Colonic mucosa (tissue), 4 donors: ENCODE data around the gene DNAJC19. TPM values are rescaled to one million over a fixed set of nuclear protein-coding genes. Genes with fewer than 3 reads are reported as not detected.

ENCODE experiments used
- DNase-seq: peaks from one replicate; pipeline ENCODE4 v3.0.0-alpha.2; 2020
- H3K27ac ChIP-seq: fragments of 200-600 bp; one replicate; pipeline ENCODE4 v1.8.0; 2021
- H3K27me3 ChIP-seq: fragments of 200-600 bp; one replicate; pipeline ENCODE4 v1.8.0; 2021
- H3K36me3 ChIP-seq: fragments of 200-600 bp; one replicate; pipeline ENCODE4 v1.8.0; 2021
- H3K4me1 ChIP-seq: fragments of 200-600 bp; one replicate; pipeline ENCODE4 v1.8.0; 2021; ENCODE audit warnings: mild to moderate bottlenecking
- H3K4me3 ChIP-seq: fragments of 200-600 bp; one replicate; pipeline ENCODE4 v1.8.0; 2021
- H3K9ac ChIP-seq, 2 donors: one replicate each; pipeline ENCODE4 v1.7.0; 2013; ENCODE audit warnings: control low read depth in 2 of 2, low read depth in 2 of 2, low read length in 2 of 2
- H3K9me3 ChIP-seq: fragments of 200-600 bp; one replicate; pipeline ENCODE4 v1.8.0; 2021
- CTCF ChIP-seq: fragments of 200-600 bp; IDR thresholded peaks from one replicate; pipeline ENCODE4 v1.8.0; 2022; ENCODE audit warnings: antibody characterized with exemption, mild to moderate bottlenecking
- intact Hi-C: fragments of 100-400 bp; cut with DNase I; formaldehyde crosslinking; loops from one replicate; pipeline ENCODE4 v1.14.1; 2022
- total RNA-seq, 2 donors: library from RNA; stranded (reverse); fragmentation: NEBNext Ultra II Directional in 1 of 2; extraction: Animal tissue kit (Norgen Biotek cat#: 25700) in 1 of 2; gene quantifications; one replicate each; pipeline ENCODE4 v1.2.1, GENCODE V29; 2021
- donor health status: healthy.
- donor health status: DM: no; HTN: no; CAD: no.
- donor health status: DM: no; HTN: no; CAD: no.

The DNAJC19 gene
- total RNA-seq, 2 donors from 2014 or later: 38.0 to 46.7 TPM

DNA sequence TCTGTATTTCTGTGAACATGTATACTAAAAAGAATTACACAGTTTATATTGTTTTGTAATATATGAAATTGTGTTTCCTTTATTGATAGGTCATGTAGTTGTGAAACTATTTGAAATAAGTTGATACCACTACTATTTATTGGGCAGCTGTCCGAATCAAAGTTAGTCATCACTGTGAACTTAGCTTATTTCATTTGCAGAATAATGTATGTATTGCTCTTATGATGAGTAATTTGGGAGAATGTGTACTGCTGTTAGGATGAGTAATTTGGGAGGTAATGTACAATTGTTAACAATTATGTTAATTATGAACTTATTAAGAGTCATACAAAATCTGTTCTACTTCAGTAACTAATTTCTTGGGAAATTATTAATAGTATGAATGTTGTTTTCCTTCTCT is 54.9 kb downstream of the DNAJC19 start:
- H3K9me3 ChIP-seq: no peaks in the 10 kb centered on the region
- H3K36me3 ChIP-seq: peaks cover 4% of the 10 kb centered on the region
- H3K9ac ChIP-seq: no peak overlapping the region
- H3K4me1 ChIP-seq: no peaks in the 10 kb centered on the region
- TF ChIP-seq CTCF: no peak
- intact Hi-C loops: no loop called here
- no peaks in the 10 kb centered on the region for H3K27me3 ChIP-seq
- no peak overlapping the region for H3K27ac ChIP-seq
- DNase-seq: no peak
- H3K4me3 ChIP-seq: no peak overlapping the region

Other genes starting within 250 kb of the DNAJC19 start
- 10 to 100 TPM; 74.5 to 80.3 TPM for gene FXR1, start 77.1 kb downstream of the DNAJC19 start, total RNA-seq